K562 (cell line): ENCODE measurements around the gene PREX1. TPM values are rescaled to one million over a fixed set of nuclear protein-coding genes. Genes with fewer than 3 reads are reported as not detected.

Source experiments
- BCL6 ChIP-seq: fragments of 250-450 bp; sonication (Bioruptor Pico); IDR thresholded peaks from 2 replicates; pipeline ENCODE4 v1.4.0; 2020
- DPF2 ChIP-seq: fragments of 450-650 bp; IDR thresholded peaks from 2 replicates; pipeline ENCODE4 v1.6.1; 2016
- E2F1 ChIP-seq: sonication (generic); formaldehyde crosslinking; IDR thresholded peaks from 2 replicates; pipeline ENCODE4 v1.8.1; 2023; ENCODE audit warnings: mild to moderate bottlenecking, missing genetic modification reagents, moderate library complexity
- GABPB1 ChIP-seq: sonication (generic); formaldehyde crosslinking; IDR thresholded peaks from 2 replicates; pipeline ENCODE4 v1.8.0; 2022; ENCODE audit warnings: mild to moderate bottlenecking, missing genetic modification reagents
- RAD21 ChIP-seq, 2 experiments: fragments of 250-450 bp in 1 of 2; fragments of 450-650 bp in 1 of 2; sonication (Bioruptor Pico) in 1 of 2; formaldehyde crosslinking in 1 of 2; IDR thresholded peaks in 1 of 2; conservative IDR thresholded peaks in 1 of 2; 2 replicates each; pipeline versions ENCODE4 v1.4.0 to v1.8.0; 2020 to 2022; ENCODE audit warnings: mild to moderate bottlenecking in 2 of 2, moderate library complexity in 1 of 2
- RERE ChIP-seq: sonication (generic); formaldehyde crosslinking; IDR thresholded peaks from 2 replicates; pipeline ENCODE4 v1.8.0; 2023; ENCODE audit warnings: missing genetic modification reagents, mild to moderate bottlenecking, borderline replicate concordance
- RREB1 ChIP-seq: fragments of 250-450 bp; sonication (Bioruptor Pico); IDR thresholded peaks from 2 replicates; pipeline ENCODE4 v1.4.0; 2020
- SMARCB1 ChIP-seq: IDR thresholded peaks from 2 replicates; pipeline ENCODE4 v1.6.1; 2011; ENCODE audit warnings: improper control_type of control experiment, low read depth; ENCODE audit not compliant: insufficient read length
- TCF3 ChIP-seq: sonication (generic); formaldehyde crosslinking; IDR thresholded peaks from 2 replicates; pipeline ENCODE4 v1.4.0; 2020; ENCODE audit warnings: mild to moderate bottlenecking, missing genetic modification reagents
- TEAD2 ChIP-seq: fragments of 450-650 bp; IDR thresholded peaks from 2 replicates; pipeline ENCODE4 v1.6.1; 2016; ENCODE audit warnings: missing genetic modification characterization, control low read depth, missing compliant biosample characterization
- TFE3 ChIP-seq: fragments of 450-650 bp; formaldehyde crosslinking; IDR thresholded peaks from 2 replicates; pipeline ENCODE4 v1.4.0; 2020; ENCODE audit warnings: mild to moderate bottlenecking, mixed read lengths
- polyA plus RNA-seq, 8 experiments: library from polyadenylated mRNA; depleted of rRNA in 4 of 8; stranded (reverse) in 5 of 8; unstranded in 3 of 8; fragments of >200 nt; fragmentation: Nextera tagmentation in 2 of 8; fragmentation: Illumina TruSeq in 1 of 8; extraction: Ambion mirVana in 2 of 8; extraction: Trizol in 1 of 8; gene quantifications; 2 replicates each; pipeline versions ENCODE4 v1.2.1 to v1.2.3, GENCODE V29; 2011 to 2014; ENCODE audit warnings: inconsistent platforms in 1 of 8, missing spikeins in 1 of 8
- total RNA-seq, 7 experiments: library from RNA; depleted of rRNA in 6 of 7; stranded (reverse); fragments of >200 nt in 6 of 7; fragmentation: Illumina TruSeq in 2 of 7; extraction: Trizol in 2 of 7; gene quantifications; 2 replicates each; pipeline versions ENCODE4 v1.2.1 to v1.2.3, GENCODE V29; 2011 to 2021; ENCODE audit warnings: low replicate concordance in 1 of 7

Gene PREX1
- total and polyA plus RNA-seq, 9 of the 15 experiments (the other 6 are each of a cell fraction or from before 2014, with no cell fraction given): 0.37 to 10.4 (median 4.8) TPM

GRCh38 chr20:48662711-48663110 is 165.1 kb downstream of the PREX1 start (continued):
- TF ChIP-seq RREB1 (CRISPR knock-in tag) (no peak), SMARCB1 (no peak), BCL6 (CRISPR knock-in tag) (no peak), TEAD2 (tag) (no peak), GABPB1 (CRISPR knock-in tag) (no peak), RERE (no peak), E2F1 (no peak), DPF2 (no peak), TCF3 (no peak), RAD21 (CRISPR knock-in tag; conservative IDR thresholded peaks at IDR 0.05 in 1 of 2, IDR thresholded peaks at IDR 0.05 in 1 of 2) (no peak), TFE3 (CRISPR knock-in tag) (no peak)
